ENCODE results near the gene TMCC1. TPM values are rescaled to one million over a fixed set of nuclear protein-coding genes. Genes with fewer than 3 reads are reported as not detected.
"Not testable (repeated sequence)": the region's sequence is repeated elsewhere in the genome, so short reads cannot be mapped to it uniquely, and the experiment has no call there.

Gene TMCC1
- total RNA-seq, 1 donor from 2014 or later, result 28.0 TPM

DNA sequence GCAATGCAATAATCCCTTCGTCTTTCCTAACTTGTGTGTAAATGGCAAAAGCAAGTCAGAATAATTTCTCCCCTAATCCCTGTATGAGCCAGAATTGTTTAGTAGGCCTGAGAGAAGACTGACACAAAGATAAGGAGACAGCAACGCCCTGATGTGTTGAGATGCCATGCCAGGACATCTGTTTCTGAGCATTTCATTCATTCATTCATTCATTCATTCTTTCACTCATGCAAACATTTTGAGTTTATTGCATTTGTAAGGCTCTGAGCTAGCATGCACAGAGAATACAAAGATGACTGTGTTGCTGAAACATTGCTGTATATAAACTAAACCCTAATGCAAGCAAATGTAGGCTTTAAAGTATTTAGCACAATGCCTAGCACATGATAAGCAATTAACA is 127.4 kb downstream of the TMCC1 start:
- H3K4me3 ChIP-seq (ENCODE audit: low read depth, low read length), result no peak overlapping the region
- H3K36me3 ChIP-seq (ENCODE audit: control insufficient read depth, insufficient read depth, low read length), result no peaks in the 10 kb centered on the region
- no peak for DNase-seq (ENCODE audit: low read depth)
- H3K27me3 ChIP-seq (ENCODE audit: control insufficient read depth, insufficient read depth, low read length), result no peaks in the 10 kb centered on the region
- TF ChIP-seq, protein P1, sequence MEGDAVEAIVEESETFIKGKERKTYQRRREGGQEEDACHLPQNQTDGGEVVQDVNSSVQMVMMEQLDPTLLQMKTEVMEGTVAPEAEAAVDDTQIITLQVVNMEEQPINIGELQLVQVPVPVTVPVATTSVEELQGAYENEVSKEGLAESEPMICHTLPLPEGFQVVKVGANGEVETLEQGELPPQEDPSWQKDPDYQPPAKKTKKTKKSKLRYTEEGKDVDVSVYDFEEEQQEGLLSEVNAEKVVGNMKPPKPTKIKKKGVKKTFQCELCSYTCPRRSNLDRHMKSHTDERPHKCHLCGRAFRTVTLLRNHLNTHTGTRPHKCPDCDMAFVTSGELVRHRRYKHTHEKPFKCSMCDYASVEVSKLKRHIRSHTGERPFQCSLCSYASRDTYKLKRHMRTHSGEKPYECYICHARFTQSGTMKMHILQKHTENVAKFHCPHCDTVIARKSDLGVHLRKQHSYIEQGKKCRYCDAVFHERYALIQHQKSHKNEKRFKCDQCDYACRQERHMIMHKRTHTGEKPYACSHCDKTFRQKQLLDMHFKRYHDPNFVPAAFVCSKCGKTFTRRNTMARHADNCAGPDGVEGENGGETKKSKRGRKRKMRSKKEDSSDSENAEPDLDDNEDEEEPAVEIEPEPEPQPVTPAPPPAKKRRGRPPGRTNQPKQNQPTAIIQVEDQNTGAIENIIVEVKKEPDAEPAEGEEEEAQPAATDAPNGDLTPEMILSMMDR (IDR thresholded peaks at IDR 0.05; ENCODE audit: insufficient read depth, low read length, poor library complexity, severe bottlenecking), result no peak

DNA sequence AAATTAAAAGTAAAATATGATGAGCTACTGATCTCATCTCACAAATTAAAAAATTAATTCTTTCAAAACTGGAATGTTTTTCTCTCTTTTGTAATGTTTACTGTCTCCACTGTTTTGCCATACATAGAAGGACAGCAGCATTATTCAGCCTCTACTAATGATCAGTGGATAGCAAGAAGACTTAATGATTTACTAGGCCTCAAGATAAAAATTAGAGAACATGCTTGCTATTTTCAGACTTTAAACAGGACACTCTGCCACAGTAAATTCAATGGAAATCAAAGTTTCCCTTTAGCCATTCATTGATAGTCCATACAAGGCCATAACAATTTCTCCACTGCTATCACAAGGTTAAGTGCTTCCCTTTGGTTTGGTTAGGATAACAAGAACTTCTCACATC is 129.4 kb downstream of the TMCC1 start:
- H3K27me3 ChIP-seq (ENCODE audit: control insufficient read depth, insufficient read depth, low read length), result no peaks in the 10 kb centered on the region
- peak; percentile 2 for DNase-seq (ENCODE audit: low read depth)
- TF ChIP-seq, protein P1 (IDR thresholded peaks at IDR 0.05; ENCODE audit: insufficient read depth, low read length, poor library complexity, severe bottlenecking), result no peak
- H3K4me3 ChIP-seq (ENCODE audit: low read depth, low read length), result no peak overlapping the region
- no peaks in the 10 kb centered on the region for H3K36me3 ChIP-seq (ENCODE audit: control insufficient read depth, insufficient read depth, low read length)

DNA sequence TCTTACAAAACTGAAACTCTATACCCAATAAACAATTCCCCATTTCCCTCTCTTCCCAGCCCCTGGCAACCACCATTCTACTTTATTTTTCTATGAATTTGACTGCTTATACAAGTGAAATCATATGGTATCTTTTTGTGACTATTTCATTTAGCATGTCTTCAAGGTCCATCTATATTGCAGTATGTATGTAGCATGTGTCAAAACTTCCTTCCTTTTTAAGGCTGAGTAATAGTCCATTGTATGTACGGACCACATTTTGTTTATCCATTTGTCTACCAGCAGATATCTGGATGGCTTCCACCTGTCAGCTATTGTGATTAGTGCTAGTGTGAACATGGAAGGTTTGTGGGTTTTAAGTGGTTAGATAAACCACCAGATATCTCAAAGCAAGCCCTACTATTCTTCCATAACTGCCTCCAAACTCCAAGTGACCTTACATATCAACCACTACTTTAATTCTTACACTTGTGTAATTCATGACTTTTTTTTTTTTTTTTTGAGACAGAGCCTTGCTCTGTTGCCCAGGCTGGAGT is 134.7 kb downstream of the TMCC1 start:
- TF ChIP-seq, protein P1 (IDR thresholded peaks at IDR 0.05; ENCODE audit: insufficient read depth, low read length, poor library complexity, severe bottlenecking), result no peak
- H3K27me3 ChIP-seq (ENCODE audit: control insufficient read depth, insufficient read depth, low read length), result no peaks in the 10 kb centered on the region
- DNase-seq (ENCODE audit: low read depth), result no peak
- H3K4me3 ChIP-seq (ENCODE audit: low read depth, low read length), result no peak overlapping the region
- no peaks in the 10 kb centered on the region for H3K36me3 ChIP-seq (ENCODE audit: control insufficient read depth, insufficient read depth, low read length)

DNA sequence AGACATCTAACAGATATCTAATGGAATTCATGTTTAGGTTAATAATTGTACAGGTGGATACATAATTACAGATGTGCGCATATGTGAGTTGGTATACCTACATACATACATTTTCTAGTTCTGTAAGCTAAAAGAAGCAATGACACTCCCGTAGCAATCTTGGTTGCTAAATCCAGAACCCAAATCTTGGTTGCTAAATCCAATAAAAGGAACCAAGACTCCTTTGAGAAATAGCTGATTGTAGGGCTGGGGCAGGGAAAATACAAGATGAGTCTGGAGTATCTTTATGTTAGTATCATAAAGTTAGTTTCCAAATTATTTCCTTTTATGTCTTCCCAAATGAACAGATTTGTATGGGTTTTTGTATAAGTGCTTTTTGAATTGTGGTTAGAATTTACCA is 135.2 kb downstream of the TMCC1 start:
- TF ChIP-seq, protein P1 (IDR thresholded peaks at IDR 0.05; ENCODE audit: insufficient read depth, low read length, poor library complexity, severe bottlenecking), result no peak
- H3K36me3 ChIP-seq (ENCODE audit: control insufficient read depth, insufficient read depth, low read length), result no peaks in the 10 kb centered on the region
- no peak for DNase-seq (ENCODE audit: low read depth)

DNA sequence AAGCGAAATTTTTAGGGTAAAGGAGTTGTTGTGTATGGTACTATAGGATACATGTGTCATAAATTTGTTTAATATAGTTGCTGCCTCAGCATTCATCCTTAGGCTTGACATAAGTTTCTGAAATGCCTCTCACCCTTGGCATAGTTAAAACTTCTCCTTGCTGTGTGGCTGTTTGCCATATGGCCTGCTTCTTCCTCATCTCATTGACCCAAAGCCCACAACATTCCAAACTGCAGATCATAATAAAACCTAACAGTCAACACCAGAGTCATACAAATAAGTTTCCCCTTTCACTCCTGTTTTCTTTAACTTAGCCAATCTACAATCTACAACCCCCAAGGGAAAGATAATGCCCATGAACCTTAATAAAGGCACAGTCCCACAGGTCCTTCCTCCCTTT is 136.6 kb downstream of the TMCC1 start:
- Histone ChIP-seq H3K36me3 (ENCODE audit: control insufficient read depth, insufficient read depth, low read length) (no peaks in the 10 kb centered on the region), H3K27me3 (ENCODE audit: control insufficient read depth, insufficient read depth, low read length) (no peaks in the 10 kb centered on the region), H3K4me3 (ENCODE audit: low read depth, low read length) (no peak overlapping the region)
- no peak for DNase-seq (ENCODE audit: low read depth)
- TF ChIP-seq, protein P1 (IDR thresholded peaks at IDR 0.05; ENCODE audit: insufficient read depth, low read length, poor library complexity, severe bottlenecking), result no peak

More for the DNA sequence above, 135.2 kb downstream of the TMCC1 start:
- Histone ChIP-seq H3K4me3 (ENCODE audit: low read depth, low read length) (no peak overlapping the region), H3K27me3 (ENCODE audit: control insufficient read depth, insufficient read depth, low read length) (no peaks in the 10 kb centered on the region)

DNA sequence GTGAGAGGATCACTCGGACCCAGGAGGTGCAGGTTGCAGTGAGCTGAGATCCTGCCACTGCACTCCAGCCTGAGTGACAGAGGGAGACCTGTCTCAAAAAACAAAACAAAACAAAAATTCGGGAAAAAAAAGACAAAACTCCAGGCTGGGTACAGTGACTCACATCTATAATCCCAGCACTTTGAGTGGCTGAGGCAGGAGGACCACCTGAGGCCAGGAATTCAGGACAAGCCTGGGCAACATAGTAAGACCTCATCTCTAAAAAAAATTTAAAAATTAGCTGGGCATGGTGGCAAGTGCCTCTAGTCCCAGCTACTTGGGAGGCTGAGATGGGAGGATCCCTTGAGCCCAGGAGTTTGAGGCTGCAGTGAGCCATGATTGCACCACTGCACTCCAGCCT is 142.4 kb downstream of the TMCC1 start:
- H3K27me3 ChIP-seq (ENCODE audit: control insufficient read depth, insufficient read depth, low read length); H3K4me3 ChIP-seq (ENCODE audit: low read depth, low read length); H3K36me3 ChIP-seq (ENCODE audit: control insufficient read depth, insufficient read depth, low read length); DNase-seq (ENCODE audit: low read depth): not testable (repeated sequence)
